HL-60 (cell line): ENCODE measurements around the gene GAB2.

Experiments
- POLR2AphosphoS5 ChIP-seq: IDR thresholded peaks from 2 replicates; pipeline ENCODE4 v1.6.1; 2012; ENCODE audit warnings: low read depth
- TF ChIP-seq, protein P1 (sequence below): IDR thresholded peaks from one replicate; pipeline ENCODE4 v1.5.1; 2011; ENCODE audit warnings: low read length, control low read depth, inconsistent platforms; ENCODE audit not compliant: insufficient read depth
- TF ChIP-seq, protein P2 (sequence below): IDR thresholded peaks from 2 replicates; pipeline ENCODE4 v1.6.1; 2012; ENCODE audit warnings: low read depth; ENCODE audit not compliant: insufficient replicate concordance

DNA sequence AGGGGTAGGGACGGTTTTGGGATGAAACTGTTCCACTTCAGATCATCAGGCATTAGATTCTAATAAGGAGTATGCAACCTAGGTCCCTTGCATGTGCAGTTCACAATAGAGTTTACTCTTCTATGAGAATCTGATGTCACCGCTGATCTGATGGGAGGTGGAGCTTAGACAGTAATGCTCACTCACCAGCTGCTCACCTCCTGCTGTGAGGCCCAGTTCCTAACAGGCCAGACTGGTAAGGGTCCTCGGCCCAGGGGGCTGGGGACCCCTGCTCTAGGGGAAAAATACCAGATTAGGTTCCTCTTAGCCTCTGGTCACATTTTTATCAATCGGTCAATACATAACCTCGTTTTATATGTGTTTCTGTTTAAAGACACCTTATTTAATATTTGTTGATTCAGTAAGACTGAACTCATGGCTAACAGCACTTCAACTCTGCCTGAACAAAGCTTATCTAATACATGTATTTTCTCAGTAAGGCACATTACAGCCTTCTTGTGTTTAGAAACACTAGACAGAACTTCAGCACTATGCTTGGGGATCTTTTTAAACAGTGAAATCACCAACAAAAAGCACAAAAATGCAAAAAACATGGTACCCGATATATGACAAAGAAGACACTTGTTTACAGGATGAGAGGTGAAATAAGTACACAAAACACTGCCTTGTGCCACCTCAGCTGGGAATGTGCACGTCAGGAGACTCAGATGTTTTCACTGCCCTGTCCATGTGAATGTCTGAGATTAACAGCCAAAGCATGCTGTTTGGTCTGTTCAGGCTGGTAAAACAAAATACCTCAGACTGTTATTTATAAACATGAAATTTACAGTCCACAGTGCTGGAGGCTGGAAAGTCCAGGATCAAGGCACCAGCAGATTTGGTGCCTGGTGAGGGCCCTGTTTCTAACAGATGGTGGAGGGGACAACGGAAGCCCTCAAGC lies 121.4 kb downstream of the GAB2 start:
- TF ChIP-seq, protein P1, sequence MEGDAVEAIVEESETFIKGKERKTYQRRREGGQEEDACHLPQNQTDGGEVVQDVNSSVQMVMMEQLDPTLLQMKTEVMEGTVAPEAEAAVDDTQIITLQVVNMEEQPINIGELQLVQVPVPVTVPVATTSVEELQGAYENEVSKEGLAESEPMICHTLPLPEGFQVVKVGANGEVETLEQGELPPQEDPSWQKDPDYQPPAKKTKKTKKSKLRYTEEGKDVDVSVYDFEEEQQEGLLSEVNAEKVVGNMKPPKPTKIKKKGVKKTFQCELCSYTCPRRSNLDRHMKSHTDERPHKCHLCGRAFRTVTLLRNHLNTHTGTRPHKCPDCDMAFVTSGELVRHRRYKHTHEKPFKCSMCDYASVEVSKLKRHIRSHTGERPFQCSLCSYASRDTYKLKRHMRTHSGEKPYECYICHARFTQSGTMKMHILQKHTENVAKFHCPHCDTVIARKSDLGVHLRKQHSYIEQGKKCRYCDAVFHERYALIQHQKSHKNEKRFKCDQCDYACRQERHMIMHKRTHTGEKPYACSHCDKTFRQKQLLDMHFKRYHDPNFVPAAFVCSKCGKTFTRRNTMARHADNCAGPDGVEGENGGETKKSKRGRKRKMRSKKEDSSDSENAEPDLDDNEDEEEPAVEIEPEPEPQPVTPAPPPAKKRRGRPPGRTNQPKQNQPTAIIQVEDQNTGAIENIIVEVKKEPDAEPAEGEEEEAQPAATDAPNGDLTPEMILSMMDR, result no peak
- TF ChIP-seq POLR2AphosphoS5, result no peak
- TF ChIP-seq, protein P2, sequence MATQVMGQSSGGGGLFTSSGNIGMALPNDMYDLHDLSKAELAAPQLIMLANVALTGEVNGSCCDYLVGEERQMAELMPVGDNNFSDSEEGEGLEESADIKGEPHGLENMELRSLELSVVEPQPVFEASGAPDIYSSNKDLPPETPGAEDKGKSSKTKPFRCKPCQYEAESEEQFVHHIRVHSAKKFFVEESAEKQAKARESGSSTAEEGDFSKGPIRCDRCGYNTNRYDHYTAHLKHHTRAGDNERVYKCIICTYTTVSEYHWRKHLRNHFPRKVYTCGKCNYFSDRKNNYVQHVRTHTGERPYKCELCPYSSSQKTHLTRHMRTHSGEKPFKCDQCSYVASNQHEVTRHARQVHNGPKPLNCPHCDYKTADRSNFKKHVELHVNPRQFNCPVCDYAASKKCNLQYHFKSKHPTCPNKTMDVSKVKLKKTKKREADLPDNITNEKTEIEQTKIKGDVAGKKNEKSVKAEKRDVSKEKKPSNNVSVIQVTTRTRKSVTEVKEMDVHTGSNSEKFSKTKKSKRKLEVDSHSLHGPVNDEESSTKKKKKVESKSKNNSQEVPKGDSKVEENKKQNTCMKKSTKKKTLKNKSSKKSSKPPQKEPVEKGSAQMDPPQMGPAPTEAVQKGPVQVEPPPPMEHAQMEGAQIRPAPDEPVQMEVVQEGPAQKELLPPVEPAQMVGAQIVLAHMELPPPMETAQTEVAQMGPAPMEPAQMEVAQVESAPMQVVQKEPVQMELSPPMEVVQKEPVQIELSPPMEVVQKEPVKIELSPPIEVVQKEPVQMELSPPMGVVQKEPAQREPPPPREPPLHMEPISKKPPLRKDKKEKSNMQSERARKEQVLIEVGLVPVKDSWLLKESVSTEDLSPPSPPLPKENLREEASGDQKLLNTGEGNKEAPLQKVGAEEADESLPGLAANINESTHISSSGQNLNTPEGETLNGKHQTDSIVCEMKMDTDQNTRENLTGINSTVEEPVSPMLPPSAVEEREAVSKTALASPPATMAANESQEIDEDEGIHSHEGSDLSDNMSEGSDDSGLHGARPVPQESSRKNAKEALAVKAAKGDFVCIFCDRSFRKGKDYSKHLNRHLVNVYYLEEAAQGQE, result no peak
